GM21381 (cell line): ENCODE data around the gene IFT20.
"Not testable (repeated sequence)": the region's sequence is repeated elsewhere in the genome, so short reads cannot be mapped to it uniquely, and the experiment has no call there.

ENCODE experiments used
- ATAC-seq: cut with Tn5 transposase; IDR thresholded peaks from one replicate; pipeline ENCODE4 v1.9.1; 2021; ENCODE audit warnings: mild to moderate bottlenecking, moderate library complexity; ENCODE audit not compliant: unreplicated experiment

Gene IFT20

GRCh38 chr17:28317099-28317965, 17.9 kb downstream of the IFT20 start:
- no peak for ATAC-seq

GRCh38 chr17:28315846-28316705, 19.2 kb downstream of the IFT20 start:
- no peak for ATAC-seq

- ATAC-seq = no peak
Observed at GRCh38 chr17:28313841-28314240, 21.4 kb downstream of the IFT20 start.

GRCh38 chr17:28306954-28307401, 28.3 kb downstream of the IFT20 start:
- ATAC-seq = no peak

GRCh38 chr17:28298449-28298848, 36.8 kb downstream of the IFT20 start:
- no peak for ATAC-seq

- ATAC-seq = no peak
Observed at GRCh38 chr17:28295677-28296578, 39.3 kb downstream of the IFT20 start.

- no peak for ATAC-seq
Observed at GRCh38 chr17:28293994-28294393, 41.3 kb downstream of the IFT20 start.

- ATAC-seq = not testable (repeated sequence)
Observed at GRCh38 chr17:28292878-28293277, 42.4 kb downstream of the IFT20 start.

- no peak for ATAC-seq
Observed at GRCh38 chr17:28291780-28292330, 43.4 kb downstream of the IFT20 start.

GRCh38 chr17:28290703-28291102, 44.6 kb downstream of the IFT20 start:
- ATAC-seq = no peak

- no peak for ATAC-seq
Observed at GRCh38 chr17:28285965-28286364, 49.3 kb downstream of the IFT20 start.

GRCh38 chr17:28282596-28282995, 52.7 kb downstream of the IFT20 start:
- ATAC-seq = no peak

GRCh38 chr17:28280826-28281225, 54.4 kb downstream of the IFT20 start:
- no peak for ATAC-seq

GRCh38 chr17:28279411-28279810, 55.9 kb downstream of the IFT20 start:
- ATAC-seq = no peak
